Activated T-cell treated with anti-CD3 and anti-CD28 coated beads for 1 hour (primary cell): ENCODE measurements around the gene RHOXF2.

Experiments
- DNase-seq: peaks from one replicate; pipeline ENCODE4 v3.0.0-alpha.2; 2020; ENCODE audit warnings: low read depth

RHOXF2 gene

DNA sequence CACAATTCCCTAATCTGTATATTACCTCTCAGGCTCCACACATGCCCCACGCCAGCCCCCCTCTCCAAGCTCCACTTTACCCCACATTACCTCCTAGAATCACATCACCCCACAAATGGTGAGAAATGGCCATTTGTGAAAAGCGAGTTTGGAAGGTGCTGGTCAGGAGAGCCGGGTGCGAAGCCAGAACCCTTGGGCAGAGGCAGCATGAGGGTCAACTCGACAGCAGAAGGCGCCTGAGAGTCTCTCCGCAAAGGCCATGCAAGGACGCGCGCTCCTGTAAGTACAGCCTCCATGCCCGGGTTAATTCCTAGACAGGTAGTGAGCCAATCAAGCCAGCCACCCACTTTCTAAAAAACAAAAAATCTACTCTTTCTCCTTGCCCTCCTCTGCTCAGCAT is 42.4 kb downstream of the RHOXF2 start:
- DNase-seq: no peak

DNA sequence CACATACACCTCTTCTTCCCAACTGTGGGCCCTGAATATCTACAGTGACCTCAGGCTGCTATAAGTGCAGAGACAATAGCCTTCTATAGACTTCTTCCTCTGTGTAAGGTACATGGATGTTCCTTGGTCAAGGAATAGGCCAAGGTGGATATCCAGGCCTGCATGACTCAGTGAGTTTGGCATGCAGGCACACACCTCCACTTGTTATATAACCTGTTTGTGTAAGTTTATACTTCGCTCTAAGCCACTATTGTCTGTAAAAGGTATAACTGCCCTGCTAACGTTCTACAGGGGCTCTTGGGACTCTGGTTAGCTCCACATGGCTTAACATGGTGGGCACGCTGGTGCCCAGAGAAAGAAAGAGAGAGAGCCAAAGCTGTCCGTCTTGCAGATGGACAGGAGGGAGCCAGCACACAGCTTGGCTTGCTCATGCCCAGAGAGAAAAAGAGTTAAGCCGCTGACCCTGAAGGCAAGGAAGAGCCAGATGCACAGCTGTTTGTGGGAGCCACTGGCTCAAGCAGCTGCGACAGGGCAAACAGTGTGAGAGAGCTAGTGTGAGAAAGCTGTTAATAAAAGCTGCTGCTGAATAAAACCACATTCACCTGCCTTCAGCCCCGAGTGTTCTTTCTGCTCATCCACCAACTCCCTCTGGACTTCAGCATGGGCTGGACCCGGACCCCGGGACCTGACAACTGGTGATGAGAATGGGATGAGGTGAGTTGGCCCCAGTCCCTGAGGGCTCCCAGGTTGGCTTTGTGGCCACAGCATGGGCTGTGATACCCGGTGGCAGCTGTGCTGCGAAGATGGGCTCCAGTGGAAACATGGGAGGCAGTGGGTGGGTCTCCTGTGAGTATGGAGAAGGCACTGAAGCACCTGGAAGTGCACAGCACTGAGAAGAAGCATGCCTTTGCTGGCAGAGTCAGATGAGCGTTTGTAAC is 47.7 kb downstream of the RHOXF2 start:
- DNase-seq: no peak

DNA sequence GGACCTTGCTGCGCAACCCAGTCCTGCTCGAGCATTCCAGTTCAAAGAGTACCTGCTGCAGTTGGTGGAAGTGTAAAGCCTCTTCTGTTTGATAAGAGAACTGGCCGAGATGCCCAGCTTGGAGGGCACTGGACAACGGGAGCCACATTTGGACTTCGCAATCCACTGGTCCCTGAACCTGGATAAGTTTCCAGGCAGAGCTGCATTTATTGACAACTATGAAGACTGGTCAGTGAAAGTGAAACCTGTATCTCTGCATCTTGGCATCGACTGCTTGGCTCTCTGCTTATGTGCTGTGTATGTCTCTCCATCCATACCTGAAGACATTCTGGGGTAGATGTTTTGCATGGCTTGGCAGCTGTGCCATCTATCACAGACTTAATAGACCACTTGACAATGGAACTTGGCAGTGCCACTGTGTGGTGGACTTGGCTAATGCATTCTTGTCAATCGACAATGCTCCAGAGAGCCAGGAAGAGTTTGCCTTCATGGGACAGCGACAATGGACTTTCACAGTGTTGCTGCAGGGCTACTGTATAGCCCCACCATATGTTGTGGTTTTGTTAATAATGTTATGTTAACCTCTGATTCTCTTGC is 48.7 kb downstream of the RHOXF2 start:
- no peak for DNase-seq

DNA sequence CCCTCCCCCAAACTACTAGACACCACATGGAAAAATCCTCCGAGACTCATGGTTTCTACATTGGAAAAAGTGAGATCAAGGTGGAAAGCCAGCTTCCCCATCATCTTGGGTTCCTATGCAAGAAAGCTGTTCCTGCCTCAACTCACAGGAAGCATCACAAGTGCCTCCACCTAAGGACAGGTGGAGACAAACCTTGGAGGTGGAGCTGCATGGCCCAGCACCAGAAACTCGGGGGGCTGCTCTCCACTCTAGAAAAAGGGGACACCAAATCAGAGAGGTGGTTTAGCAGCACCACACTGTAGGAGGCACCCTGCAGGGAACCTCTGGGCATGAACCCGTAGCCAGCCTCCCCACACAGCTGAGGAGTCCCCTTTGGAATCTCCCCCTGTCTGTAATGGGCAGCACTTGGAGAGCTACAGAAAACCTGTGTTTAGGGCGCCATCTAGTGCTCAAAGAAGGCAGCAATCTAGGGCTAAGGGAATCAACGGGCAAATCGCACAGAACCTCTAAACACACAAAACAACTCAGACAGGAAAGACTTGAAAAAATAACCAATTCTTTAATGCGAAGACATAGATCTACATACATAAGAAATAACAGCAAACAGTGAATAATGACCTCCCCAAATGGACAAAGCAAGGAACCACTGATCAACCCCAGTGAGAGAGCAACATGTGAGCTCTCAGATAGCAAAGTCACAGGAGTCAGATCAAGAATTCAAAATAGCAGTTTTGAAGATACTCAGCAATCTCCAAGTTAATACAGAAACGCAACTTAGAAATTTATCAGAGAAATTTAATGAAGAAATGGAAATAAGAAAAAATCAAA is 55.2 kb downstream of the RHOXF2 start:
- DNase-seq: peak; percentile 35
